Hepatocyte (in vitro differentiated cells): ENCODE results near the gene TNFRSF1B.

Experiments used
- CTCF ChIP-seq: fragments of 200-600 bp; sonication (generic); IDR thresholded peaks from 2 replicates; pipeline ENCODE4 v1.5.1; 2016; ENCODE audit warnings: antibody characterized with exemption, mild to moderate bottlenecking; ENCODE audit not compliant: poor library complexity
- EZH2 ChIP-seq: fragments of 200-600 bp; sonication (generic); IDR thresholded peaks from 2 replicates; pipeline ENCODE4 v1.6.1; 2016; ENCODE audit warnings: antibody characterized with exemption, mild to moderate bottlenecking, borderline replicate concordance
- EZH2phosphoT487 ChIP-seq: fragments of 200-600 bp; sonication (generic); IDR thresholded peaks from one replicate; pipeline ENCODE4 v1.6.1; 2018; ENCODE audit warnings: antibody characterized with exemption, mild to moderate bottlenecking, low read depth, moderate library complexity; ENCODE audit not compliant: unreplicated experiment, severe bottlenecking

DNA sequence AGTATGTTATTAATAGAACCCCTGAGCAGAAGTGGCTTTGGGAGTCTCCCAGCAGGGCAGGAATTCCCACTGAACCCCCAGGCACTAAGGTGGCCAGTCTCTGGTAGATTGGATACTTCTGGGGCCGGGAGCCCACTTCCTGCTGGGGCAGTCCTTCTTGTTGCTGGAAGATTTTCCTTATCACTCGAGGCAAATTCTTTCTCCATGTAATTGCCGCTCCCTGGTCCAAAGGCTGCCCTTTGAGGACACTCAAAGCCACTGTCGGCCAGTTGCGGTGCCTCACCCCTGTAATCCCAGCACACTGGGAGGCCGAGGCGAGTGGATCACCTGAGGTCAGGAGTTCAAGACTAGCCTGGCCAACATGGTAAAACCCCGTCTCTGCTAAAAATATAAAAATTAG lies 22.6 kb upstream of the TNFRSF1B start:
- TF ChIP-seq CTCF (no peak), EZH2 (no peak), EZH2phosphoT487 (no peak)
